ENCODE measurements around the gene NF2.

DNA sequence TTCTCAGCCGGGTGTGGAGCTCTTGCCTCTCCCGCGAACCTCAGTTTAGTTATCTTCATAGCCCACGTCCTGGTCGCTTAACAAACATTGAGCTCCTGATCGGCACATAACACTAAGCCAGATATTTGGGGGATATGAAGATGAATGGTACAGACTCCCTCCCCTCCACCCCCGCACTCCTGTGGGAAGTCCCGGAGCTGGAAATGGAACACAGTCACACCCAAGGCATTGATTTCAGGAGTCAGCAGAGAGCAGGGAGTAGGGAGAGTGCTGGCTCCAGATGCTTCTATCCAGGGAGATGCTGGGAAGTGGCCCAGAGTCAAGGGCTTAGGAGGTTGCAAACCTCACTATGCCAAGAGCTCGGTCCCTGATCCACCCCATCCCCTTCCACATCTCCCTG, 90.2 kb downstream of the NF2 start:
- TF ChIP-seq, protein P1, sequence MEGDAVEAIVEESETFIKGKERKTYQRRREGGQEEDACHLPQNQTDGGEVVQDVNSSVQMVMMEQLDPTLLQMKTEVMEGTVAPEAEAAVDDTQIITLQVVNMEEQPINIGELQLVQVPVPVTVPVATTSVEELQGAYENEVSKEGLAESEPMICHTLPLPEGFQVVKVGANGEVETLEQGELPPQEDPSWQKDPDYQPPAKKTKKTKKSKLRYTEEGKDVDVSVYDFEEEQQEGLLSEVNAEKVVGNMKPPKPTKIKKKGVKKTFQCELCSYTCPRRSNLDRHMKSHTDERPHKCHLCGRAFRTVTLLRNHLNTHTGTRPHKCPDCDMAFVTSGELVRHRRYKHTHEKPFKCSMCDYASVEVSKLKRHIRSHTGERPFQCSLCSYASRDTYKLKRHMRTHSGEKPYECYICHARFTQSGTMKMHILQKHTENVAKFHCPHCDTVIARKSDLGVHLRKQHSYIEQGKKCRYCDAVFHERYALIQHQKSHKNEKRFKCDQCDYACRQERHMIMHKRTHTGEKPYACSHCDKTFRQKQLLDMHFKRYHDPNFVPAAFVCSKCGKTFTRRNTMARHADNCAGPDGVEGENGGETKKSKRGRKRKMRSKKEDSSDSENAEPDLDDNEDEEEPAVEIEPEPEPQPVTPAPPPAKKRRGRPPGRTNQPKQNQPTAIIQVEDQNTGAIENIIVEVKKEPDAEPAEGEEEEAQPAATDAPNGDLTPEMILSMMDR (IDR thresholded peaks at IDR 0.05) = no peak
- TF ChIP-seq POLR2AphosphoS5 (IDR thresholded peaks at IDR 0.05) = no peak
- TF ChIP-seq POLR2A (IDR thresholded peaks at IDR 0.05) = no peak
